ENCODE measurements around the gene CFAP46.

- TF ChIP-seq ZFP30 (CRISPR knock-in tag; IDR thresholded peaks at IDR 0.05; ENCODE audit: borderline replicate concordance) (no peak), THAP7 (CRISPR knock-in tag; IDR thresholded peaks at IDR 0.05) (no peak), MYBL2 (IDR thresholded peaks at IDR 0.05; ENCODE audit: low read depth) (no peak), MYBL2 (CRISPR knock-in tag; IDR thresholded peaks at IDR 0.05; ENCODE audit: borderline replicate concordance) (no peak), NFYB (IDR thresholded peaks at IDR 0.05; ENCODE audit: extremely low read depth, insufficient read length) (no peak), NKRF (IDR thresholded peaks at IDR 0.05; ENCODE audit: borderline replicate concordance) (no peak), REST (IDR thresholded peaks at IDR 0.05; ENCODE audit: borderline replicate concordance) (no peak), REST (CRISPR knock-in tag; IDR thresholded peaks at IDR 0.05; ENCODE audit: low read depth) (no peak)
These were observed 178.3 kb downstream of the CFAP46 start for GRCh38 chr10:132764108-132764507.
